ENCODE results near the gene GTPBP6.

GTPBP6 gene

GRCh38 chrX:318739-319578 lies at the start of gene GTPBP6:
TSS of gene GTPBP6 (minus strand) at chrX:318796. CDS start at chrX:318787, 9 bp downstream.
- DNase-seq = peak; percentile 99

- no peak for DNase-seq
These were observed 49.3 kb upstream of the GTPBP6 start for GRCh38 chrX:367866-368265.

GRCh38 chrX:367349-367748 lies 48.8 kb upstream of the GTPBP6 start:
- no peak for DNase-seq

GRCh38 chrX:363621-364375 lies 45.2 kb upstream of the GTPBP6 start:
- DNase-seq = no peak

GRCh38 chrX:362937-363620 lies 44.5 kb upstream of the GTPBP6 start:
- no peak for DNase-seq

GRCh38 chrX:362351-362750 lies 43.8 kb upstream of the GTPBP6 start:
- DNase-seq = no peak

- DNase-seq = no peak
These were observed 42.9 kb upstream of the GTPBP6 start for GRCh38 chrX:361231-362145.

- DNase-seq = no peak
These were observed 42.0 kb upstream of the GTPBP6 start for GRCh38 chrX:360496-361150.

- no peak for DNase-seq
These were observed 40.1 kb upstream of the GTPBP6 start for GRCh38 chrX:358651-359143.

GRCh38 chrX:357693-358471 lies 39.3 kb upstream of the GTPBP6 start:
- peak; percentile 33 for DNase-seq

GRCh38 chrX:357035-357692 lies 38.6 kb upstream of the GTPBP6 start:
- no peak for DNase-seq

- no peak for DNase-seq
These were observed 37.9 kb upstream of the GTPBP6 start for GRCh38 chrX:356385-357034.

GRCh38 chrX:355329-356050 lies 36.9 kb upstream of the GTPBP6 start:
- DNase-seq = peak; percentile 7

GRCh38 chrX:353566-354535 lies 35.3 kb upstream of the GTPBP6 start:
- peak; percentile 21 for DNase-seq

- peak; percentile 20 for DNase-seq
These were observed 34.2 kb upstream of the GTPBP6 start for GRCh38 chrX:352582-353314.

GRCh38 chrX:352181-352580 lies 33.6 kb upstream of the GTPBP6 start:
- DNase-seq = peak; percentile 16

- peak; percentile 14 for DNase-seq
These were observed 33.1 kb upstream of the GTPBP6 start for GRCh38 chrX:351736-352135.
